Fibroblast of lung (primary cell): Measurements from ENCODE around the gene AKAP10.
"Not testable (repeated sequence)": the region's sequence is repeated elsewhere in the genome, so short reads cannot be mapped to it uniquely, and the experiment has no call there.

Source experiments
- EZH2 ChIP-seq: IDR thresholded peaks from 2 replicates; pipeline ENCODE4 v1.5.1; 2012; ENCODE audit warnings: low read length, control low read depth, mild to moderate bottlenecking; ENCODE audit errors: missing control alignments
- TF ChIP-seq, protein P1 (sequence below), 2 donors: IDR thresholded peaks in 1 of 2; conservative IDR thresholded peaks in 1 of 2; 1 replicate in 1 of 2; 2 replicates in 1 of 2; pipeline ENCODE4 v1.5.1; 2011 to 2012; ENCODE audit warnings: low read length in 2 of 2, control low read depth in 1 of 2, inconsistent platforms in 1 of 2, low read depth in 1 of 2, mild to moderate bottlenecking in 1 of 2

DNA sequence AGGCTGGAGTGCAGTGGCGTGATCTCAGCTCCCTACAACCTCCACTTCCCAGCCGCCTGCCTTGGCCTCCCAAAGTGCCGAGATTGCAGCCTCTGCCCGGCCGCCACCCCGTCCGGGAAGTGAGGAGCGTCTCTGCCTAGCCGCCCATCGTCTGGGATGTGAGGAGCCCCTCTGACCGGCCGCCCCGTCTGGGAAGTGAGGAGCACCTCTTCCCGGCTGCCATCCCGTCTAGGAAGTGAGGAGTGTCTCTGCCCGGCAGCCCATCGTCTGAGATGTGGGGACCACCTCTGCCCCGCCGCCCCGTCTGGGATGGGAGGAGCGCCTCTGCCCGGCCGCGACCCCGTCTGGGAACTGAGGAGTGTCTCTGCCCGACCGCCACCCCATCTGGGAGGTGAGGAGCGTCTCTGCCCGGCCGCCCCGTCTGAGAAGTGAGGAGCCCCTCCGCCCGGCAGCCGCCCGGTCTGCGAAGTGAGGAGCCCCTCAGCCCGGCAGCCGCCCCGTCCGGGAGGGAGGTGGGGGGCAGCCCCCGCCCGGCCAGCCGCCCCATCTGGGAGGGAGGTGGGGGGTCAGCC is 26.9 kb downstream of the AKAP10 start:
- TF ChIP-seq, protein P1, sequence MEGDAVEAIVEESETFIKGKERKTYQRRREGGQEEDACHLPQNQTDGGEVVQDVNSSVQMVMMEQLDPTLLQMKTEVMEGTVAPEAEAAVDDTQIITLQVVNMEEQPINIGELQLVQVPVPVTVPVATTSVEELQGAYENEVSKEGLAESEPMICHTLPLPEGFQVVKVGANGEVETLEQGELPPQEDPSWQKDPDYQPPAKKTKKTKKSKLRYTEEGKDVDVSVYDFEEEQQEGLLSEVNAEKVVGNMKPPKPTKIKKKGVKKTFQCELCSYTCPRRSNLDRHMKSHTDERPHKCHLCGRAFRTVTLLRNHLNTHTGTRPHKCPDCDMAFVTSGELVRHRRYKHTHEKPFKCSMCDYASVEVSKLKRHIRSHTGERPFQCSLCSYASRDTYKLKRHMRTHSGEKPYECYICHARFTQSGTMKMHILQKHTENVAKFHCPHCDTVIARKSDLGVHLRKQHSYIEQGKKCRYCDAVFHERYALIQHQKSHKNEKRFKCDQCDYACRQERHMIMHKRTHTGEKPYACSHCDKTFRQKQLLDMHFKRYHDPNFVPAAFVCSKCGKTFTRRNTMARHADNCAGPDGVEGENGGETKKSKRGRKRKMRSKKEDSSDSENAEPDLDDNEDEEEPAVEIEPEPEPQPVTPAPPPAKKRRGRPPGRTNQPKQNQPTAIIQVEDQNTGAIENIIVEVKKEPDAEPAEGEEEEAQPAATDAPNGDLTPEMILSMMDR (conservative IDR thresholded peaks at IDR 0.05 in 1 of 2, IDR thresholded peaks at IDR 0.05 in 1 of 2; ENCODE audit: low read depth in 1 of 2, low read length in 2 of 2) = not testable (repeated sequence)
- not testable (repeated sequence) for TF ChIP-seq EZH2
